IMR-90 (cell line): Measurements from ENCODE around the gene ESRRG. TPM values are rescaled to one million over a fixed set of nuclear protein-coding genes. Genes with fewer than 3 reads are reported as not detected.

Source experiments
- ATAC-seq: fragments of 200-7000 bp; cut with Tn5 transposase; 2 replicates; pipeline ENCODE4 v1.9.1; 2020; ENCODE audit warnings: low read depth, mild to moderate bottlenecking, moderate library complexity
- BruUV-seq: library from RNA; stranded (reverse); fragments of 400-500 nt; replicated peaks from 2 replicates; lab custom pipeline; 2021; lab: Mats Ljungman, UMichigan
- CTCF ChIA-PET: fragments of 300-600 bp; formaldehyde crosslinking; extraction: SDS; loops from one replicate; lab custom pipeline; 2021; ENCODE audit warnings: antibody characterized with exemption; lab: Yijun Ruan, JAX
- POLR2A ChIA-PET: fragments of 300-600 bp; sonication (Branson Sonifier 250); formaldehyde crosslinking; loops from one replicate; lab custom pipeline; 2022; ENCODE audit warnings: antibody characterized with exemption; ENCODE audit not compliant: unreplicated experiment; lab: Charles Lee
- DNase-seq: peaks from one replicate; pipeline ENCODE4 v3.0.0; 2013
- H2AFZ ChIP-seq: replicated peaks from 2 replicates; pipeline ENCODE3; 2013; ENCODE audit warnings: low read length, mild to moderate bottlenecking; ENCODE audit not compliant: poor library complexity
- H2AK5ac ChIP-seq: 2 replicates; pipeline ENCODE4 v1.6.1; 2013; ENCODE audit warnings: low read depth, low read length, inconsistent platforms
- H2AK9ac ChIP-seq: replicated peaks from 2 replicates; pipeline ENCODE3; 2013; ENCODE audit warnings: mild to moderate bottlenecking, low read depth, low read length, moderate library complexity; ENCODE audit not compliant: poor library complexity
- H2BK120ac ChIP-seq: 2 replicates; pipeline ENCODE4 v1.6.1; 2013; ENCODE audit warnings: low read depth, low read length, inconsistent platforms
- H2BK15ac ChIP-seq: 3 replicates; pipeline ENCODE4 v1.6.1; 2013; ENCODE audit warnings: low read depth, low read length, inconsistent platforms
- H2BK20ac ChIP-seq: 2 replicates; pipeline ENCODE4 v1.6.1; 2013; ENCODE audit warnings: low read depth, mild to moderate bottlenecking, inconsistent platforms, low read length, moderate library complexity
- H2BK5ac ChIP-seq: 2 replicates; pipeline ENCODE4 v1.6.1; 2013; ENCODE audit warnings: mild to moderate bottlenecking, low read depth, low read length, inconsistent platforms; ENCODE audit not compliant: poor library complexity, severe bottlenecking
- H3K14ac ChIP-seq: replicated peaks from 2 replicates; pipeline ENCODE4 v1.6.1; 2013; ENCODE audit warnings: low read depth, low read length, inconsistent platforms
- H3K18ac ChIP-seq: 2 replicates; pipeline ENCODE4 v1.6.1; 2013; ENCODE audit warnings: low read depth, low read length, control low read depth
- H3K23ac ChIP-seq: 2 replicates; pipeline ENCODE4 v1.6.1; 2013; ENCODE audit warnings: low read depth, low read length, inconsistent platforms
- H3K27ac ChIP-seq: 2 replicates; pipeline ENCODE4 v1.5.1; 2013; ENCODE audit warnings: mild to moderate bottlenecking, control low read depth, low read length; ENCODE audit not compliant: insufficient read depth
- H3K27me3 ChIP-seq: 2 replicates; pipeline ENCODE4 v1.6.1; 2013; ENCODE audit warnings: low read length; ENCODE audit not compliant: control insufficient read depth, insufficient read depth
- H3K36me3 ChIP-seq: 2 replicates; pipeline ENCODE4 v1.6.1; 2013; ENCODE audit warnings: low read length, mixed read lengths; ENCODE audit not compliant: control insufficient read depth, insufficient read depth
- H3K4ac ChIP-seq: 2 replicates; pipeline ENCODE4 v1.6.1; 2013; ENCODE audit warnings: low read depth, low read length, inconsistent platforms
- H3K4me1 ChIP-seq: 2 replicates; pipeline ENCODE4 v1.6.1; 2013; ENCODE audit warnings: low read length, mixed read lengths; ENCODE audit not compliant: control insufficient read depth, insufficient read depth
- H3K4me2 ChIP-seq: 2 replicates; pipeline ENCODE4 v1.6.1; 2013; ENCODE audit warnings: low read depth, mild to moderate bottlenecking, control low read depth, low read length, moderate library complexity
- H3K4me3 ChIP-seq: 2 replicates; pipeline ENCODE4 v1.5.1; 2013; ENCODE audit warnings: low read depth, mild to moderate bottlenecking, control low read depth, low read length, moderate library complexity; ENCODE audit not compliant: insufficient read depth
- H3K56ac ChIP-seq: 2 replicates; pipeline ENCODE4 v1.6.1; 2013; ENCODE audit warnings: low read length, inconsistent platforms; ENCODE audit not compliant: insufficient read depth; ENCODE audit errors: extremely low read depth
- H3K79me1 ChIP-seq, 2 experiments: 2 replicates each; pipeline ENCODE4 v1.6.1; 2013; ENCODE audit warnings: low read length in 2 of 2, inconsistent platforms in 1 of 2, low read depth in 1 of 2
- H3K9ac ChIP-seq: 2 replicates; pipeline ENCODE4 v1.6.1; 2013; ENCODE audit warnings: low read depth, low read length, control low read depth
- H3K9me1 ChIP-seq: 2 replicates; pipeline ENCODE4 v1.6.1; 2013; ENCODE audit warnings: low read length, inconsistent platforms; ENCODE audit not compliant: insufficient read depth
- H3K9me3 ChIP-seq: 2 replicates; pipeline ENCODE4 v1.6.1; 2013; ENCODE audit warnings: low read length; ENCODE audit not compliant: control insufficient read depth, insufficient read depth
- H4K20me1 ChIP-seq: 2 replicates; pipeline ENCODE4 v1.6.1; 2013; ENCODE audit warnings: low read length, inconsistent platforms; ENCODE audit not compliant: insufficient read depth
- H4K5ac ChIP-seq: 2 replicates; pipeline ENCODE4 v1.6.1; 2013; ENCODE audit warnings: mild to moderate bottlenecking, low read depth, low read length, control low read depth
- H4K8ac ChIP-seq, 2 experiments: 2 replicates each; pipeline ENCODE4 v1.6.1; 2013; ENCODE audit warnings: low read depth in 2 of 2, low read length in 2 of 2, control low read depth in 1 of 2, inconsistent platforms in 1 of 2
- H4K91ac ChIP-seq: 2 replicates; pipeline ENCODE4 v1.6.1; 2013; ENCODE audit warnings: low read depth, low read length, inconsistent platforms; ENCODE audit not compliant: insufficient read depth
- CHD1 ChIP-seq: IDR thresholded peaks from 2 replicates; pipeline ENCODE4 v1.6.1; 2012; ENCODE audit warnings: low read depth, low read length, improper control_type of control experiment
- MAZ ChIP-seq: IDR thresholded peaks from 2 replicates; pipeline ENCODE4 v1.6.1; 2012; ENCODE audit warnings: low read depth, mild to moderate bottlenecking, low read length, improper control_type of control experiment, moderate library complexity, borderline replicate concordance
- POLR2A ChIP-seq: IDR thresholded peaks from 2 replicates; pipeline ENCODE4 v1.6.1; 2012; ENCODE audit warnings: mild to moderate bottlenecking, low read depth, low read length
- RCOR1 ChIP-seq: IDR thresholded peaks from 2 replicates; pipeline ENCODE4 v1.6.1; 2012; ENCODE audit warnings: mild to moderate bottlenecking, low read length, improper control_type of control experiment; ENCODE audit not compliant: insufficient replicate concordance
- whole genome bisulfite sequencing, 2 experiments: methylation state at CpG; one replicate each; pipeline versions ENCODE4 v1.1.5 to v1.1.7; 2013; ENCODE audit warnings: missing lambda C conversion rate in 2 of 2; ENCODE audit not compliant: insufficient read length in 1 of 2; ENCODE audit errors: extremely low coverage in 2 of 2; 5-methylcytosine and 5-hydroxymethylcytosine counted together
- dilution Hi-C: fragments of 300-500 bp; cut with HindIII; formaldehyde crosslinking; loops from one replicate; pipeline ENCODE4 v1.14.3; 2018; ENCODE audit warnings: low sequenced_read_pairs; ENCODE audit not compliant: unreplicated experiment
- in situ Hi-C: fragments of 300-500 bp; cut with MboI; formaldehyde crosslinking; loops from 3 replicates; pipeline ENCODE4 v1.14.3; 2019; ENCODE audit warnings: low sequenced_read_pairs, inconsistent platforms, mixed read lengths
- intact Hi-C: fragments of 100-400 bp; cut with micrococcal nuclease; formaldehyde crosslinking; loops from 2 replicates; pipeline ENCODE4 v1.10.0; 2022
- polyA plus RNA-seq, 3 experiments: library from polyadenylated mRNA; depleted of rRNA; stranded (reverse); fragments of >200 nt; gene quantifications; 2 replicates each; pipeline ENCODE4 v1.2.3, GENCODE V29; 2012; ENCODE audit warnings: low replicate concordance in 1 of 3
- total RNA-seq: library from RNA; depleted of rRNA; stranded (reverse); fragments of >200 nt; gene quantifications from 2 replicates; pipeline ENCODE4 v1.2.3, GENCODE V29; 2012
- TF ChIP-seq, protein P1 (sequence below): fragments of 150-350 bp; IDR thresholded peaks from 2 replicates; pipeline ENCODE4 v1.6.1; 2017; ENCODE audit warnings: mild to moderate bottlenecking, antibody characterized with exemption, low read length, low read depth
- TF ChIP-seq, protein P2 (sequence below): conservative IDR thresholded peaks from 2 replicates; pipeline ENCODE4 v1.5.1; 2012; ENCODE audit warnings: mild to moderate bottlenecking, low read depth, low read length, improper control_type of control experiment

Gene ESRRG
- total and polyA plus RNA-seq, 2 of the 4 experiments (the other 2 are of a cell fraction): 0.17 to 0.54 TPM

DNA sequence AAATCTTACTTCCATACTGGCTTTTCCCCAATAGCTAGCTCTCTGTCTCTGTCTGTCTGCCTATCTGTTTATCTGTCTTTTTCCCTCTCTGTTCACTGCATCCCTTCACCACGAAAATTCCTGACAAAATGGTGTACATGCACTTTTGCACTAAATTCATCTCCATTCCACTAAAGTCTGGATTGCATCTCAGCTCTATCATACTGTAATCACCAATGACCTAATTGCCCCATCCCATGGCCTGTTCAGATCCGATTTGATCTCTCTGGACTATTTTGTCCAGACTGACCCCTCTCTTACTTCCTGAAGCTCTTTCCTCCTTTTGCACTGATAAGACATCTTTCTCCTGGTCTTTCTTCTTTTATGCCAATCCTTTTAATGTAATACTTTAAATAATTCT lies 187.5 kb downstream of the ESRRG start:
- H3K4me3 ChIP-seq: no peak overlapping the region
- H3K9ac ChIP-seq: no peak overlapping the region
- H2AFZ ChIP-seq: no peak overlapping the region
- dilution Hi-C loops: no loop called here
- TF ChIP-seq, protein P1, sequence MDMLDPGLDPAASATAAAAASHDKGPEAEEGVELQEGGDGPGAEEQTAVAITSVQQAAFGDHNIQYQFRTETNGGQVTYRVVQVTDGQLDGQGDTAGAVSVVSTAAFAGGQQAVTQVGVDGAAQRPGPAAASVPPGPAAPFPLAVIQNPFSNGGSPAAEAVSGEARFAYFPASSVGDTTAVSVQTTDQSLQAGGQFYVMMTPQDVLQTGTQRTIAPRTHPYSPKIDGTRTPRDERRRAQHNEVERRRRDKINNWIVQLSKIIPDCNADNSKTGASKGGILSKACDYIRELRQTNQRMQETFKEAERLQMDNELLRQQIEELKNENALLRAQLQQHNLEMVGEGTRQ: no peak
- TF ChIP-seq RCOR1: no peak
- TF ChIP-seq POLR2A: no peak
- TF ChIP-seq, protein P2, sequence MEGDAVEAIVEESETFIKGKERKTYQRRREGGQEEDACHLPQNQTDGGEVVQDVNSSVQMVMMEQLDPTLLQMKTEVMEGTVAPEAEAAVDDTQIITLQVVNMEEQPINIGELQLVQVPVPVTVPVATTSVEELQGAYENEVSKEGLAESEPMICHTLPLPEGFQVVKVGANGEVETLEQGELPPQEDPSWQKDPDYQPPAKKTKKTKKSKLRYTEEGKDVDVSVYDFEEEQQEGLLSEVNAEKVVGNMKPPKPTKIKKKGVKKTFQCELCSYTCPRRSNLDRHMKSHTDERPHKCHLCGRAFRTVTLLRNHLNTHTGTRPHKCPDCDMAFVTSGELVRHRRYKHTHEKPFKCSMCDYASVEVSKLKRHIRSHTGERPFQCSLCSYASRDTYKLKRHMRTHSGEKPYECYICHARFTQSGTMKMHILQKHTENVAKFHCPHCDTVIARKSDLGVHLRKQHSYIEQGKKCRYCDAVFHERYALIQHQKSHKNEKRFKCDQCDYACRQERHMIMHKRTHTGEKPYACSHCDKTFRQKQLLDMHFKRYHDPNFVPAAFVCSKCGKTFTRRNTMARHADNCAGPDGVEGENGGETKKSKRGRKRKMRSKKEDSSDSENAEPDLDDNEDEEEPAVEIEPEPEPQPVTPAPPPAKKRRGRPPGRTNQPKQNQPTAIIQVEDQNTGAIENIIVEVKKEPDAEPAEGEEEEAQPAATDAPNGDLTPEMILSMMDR: no peak
- no peak for TF ChIP-seq CHD1
- no peak for TF ChIP-seq MAZ
- H2AK5ac ChIP-seq: no peak overlapping the region
- H3K18ac ChIP-seq: peak overlapping the region; percentile 16; the same call in 1 of the 2 replicates
- no peak for DNase-seq
- no peaks in the 10 kb centered on the region for H4K20me1 ChIP-seq
- H3K9me3 ChIP-seq: no peaks in the 10 kb centered on the region
- no peak overlapping the region for H4K8ac ChIP-seq
- no peak overlapping the region for H3K23ac ChIP-seq
- 85% methylated on average over 1 of the region's 2 CpGs; no CpG with 5 or more reads in 1 of the 2 experiments for WGBS, 2 experiments
- H4K91ac ChIP-seq: no peak overlapping the region
- ATAC-seq: no peak
- no peak overlapping the region for H3K4ac ChIP-seq
- in situ Hi-C loops: no loop called here
- peak overlapping the region; percentile 69 for H2BK5ac ChIP-seq
- H3K27ac ChIP-seq: no peak overlapping the region
- POLR2A ChIA-PET: no interaction called here
- CTCF ChIA-PET: interaction anchor here (1.0 kb wide), 1 partner anchor 325 kb away, joined by 3 read pairs; no protein-coding TSS in a partner anchor
- H2AK9ac ChIP-seq: no peak overlapping the region
- no peaks in the 10 kb centered on the region for H3K79me1 ChIP-seq
- H2BK20ac ChIP-seq: peak overlapping the region; percentile 62
- intact Hi-C loops: no loop called here
- no peak overlapping the region; the same call in 1 of the 2 replicates for H4K5ac ChIP-seq
- no peaks in the 10 kb centered on the region for H3K27me3 ChIP-seq
- H3K4me2 ChIP-seq: no peak overlapping the region
- H3K14ac ChIP-seq: no peak overlapping the region
- H3K36me3 ChIP-seq: no peaks in the 10 kb centered on the region
- peaks cover 4% of the 10 kb centered on the region; the same call in 1 of the 2 replicates for H3K9me1 ChIP-seq
- no peak overlapping the region for H2BK15ac ChIP-seq
- no TSS peak for BruUV-seq
- no peak overlapping the region for H3K56ac ChIP-seq
- no peak overlapping the region for H2BK120ac ChIP-seq
- H3K4me1 ChIP-seq: peaks cover 6% of the 10 kb centered on the region
